HCT116 (cell line): ENCODE data around the gene VRK3. TPM values are rescaled to one million over a fixed set of nuclear protein-coding genes. Genes with fewer than 3 reads are reported as not detected.
A peak's percentile ranks its signal among the peaks of the same experiment; 100 is the strongest.
"Not testable (repeated sequence)": the region's sequence is repeated elsewhere in the genome, so short reads cannot be mapped to it uniquely, and the experiment has no call there.

Source experiments
- ATAC-seq: fragments of 200-7000 bp; cut with Tn5 transposase; 2 replicates; pipeline ENCODE4 v1.9.1; 2020; ENCODE audit warnings: mild to moderate bottlenecking, moderate library complexity
- BruUV-seq: library from RNA; stranded (reverse); fragments of 400-500 nt; replicated peaks from 2 replicates; lab custom pipeline; 2021; lab: Mats Ljungman, UMichigan
- CTCF ChIA-PET: fragments of 300-600 bp; sonication (Branson Sonifier 250); formaldehyde crosslinking; loops from one replicate; lab custom pipeline; 2021; ENCODE audit warnings: antibody characterized with exemption; lab: Charles Lee
- POLR2A ChIA-PET: fragments of 300-600, 350-600 bp; sonication (Branson Sonifier 250); formaldehyde crosslinking; loops from one replicate; lab custom pipeline; 2021; ENCODE audit warnings: antibody characterized with exemption; lab: Charles Lee
- RAD21 ChIA-PET, 2 experiments: fragments of 300-600 bp; sonication (Branson Sonifier 250); formaldehyde crosslinking; loops; one replicate each; lab custom pipeline; 2023; ENCODE audit warnings: low total read pairs in 2 of 2; ENCODE audit not compliant: uncharacterized antibody in 2 of 2, unreplicated experiment in 2 of 2, low non-redundant PET in 1 of 2; lab: Charles Lee
- DNase-seq: peaks from one replicate; pipeline ENCODE4 v3.0.0-alpha.2; 2010; ENCODE audit warnings: low read depth, low spot score
- H2AFZ ChIP-seq: fragments of 200-600 bp; shearing (Covaris generic), sonication (generic); 2 replicates; pipeline ENCODE4 v1.6.1; 2017; ENCODE audit warnings: low read depth, mixed run types, mixed read lengths, antibody characterized with exemption, low read length; ENCODE audit not compliant: poor library complexity, severe bottlenecking
- H3K27ac ChIP-seq: 2 replicates; pipeline ENCODE4 v1.5.1; 2012; ENCODE audit warnings: low read depth, low read length
- H3K27me3 ChIP-seq: fragments of 200-600 bp; sonication (generic); 2 replicates; pipeline ENCODE4 v1.6.1; 2016; ENCODE audit warnings: mixed run types, low read length, mixed read lengths; ENCODE audit not compliant: insufficient read depth
- H3K36me3 ChIP-seq, 2 experiments: fragments of 200-500 bp in 1 of 2; fragments of 200-600 bp in 1 of 2; sonication (Bioruptor generic) in 1 of 2; sonication (generic) in 1 of 2; 2 replicates each; pipeline versions ENCODE4 v1.5.1 to v1.6.1; 2014 to 2016; ENCODE audit warnings: low read length in 2 of 2, inconsistent platforms in 1 of 2, mixed read lengths in 1 of 2, mixed run types in 1 of 2; ENCODE audit not compliant: insufficient read depth in 2 of 2, control insufficient read depth in 1 of 2
- H3K4me1 ChIP-seq, 2 experiments: fragments of 200-600 bp in 1 of 2; sonication (generic) in 1 of 2; 2 replicates each; pipeline versions ENCODE4 v1.5.1 to v1.6.1; 2012 to 2017; ENCODE audit warnings: low read length in 2 of 2, inconsistent platforms in 1 of 2, mild to moderate bottlenecking in 1 of 2, mixed read lengths in 1 of 2, mixed run types in 1 of 2, moderate library complexity in 1 of 2; ENCODE audit not compliant: insufficient read depth in 2 of 2, control insufficient read depth in 1 of 2
- H3K4me2 ChIP-seq: fragments of 200-600 bp; sonication (generic); 2 replicates; pipeline ENCODE4 v1.6.1; 2017; ENCODE audit warnings: mixed run types, low read length, mixed read lengths
- H3K4me3 ChIP-seq, 2 experiments: fragments of 200-600 bp in 1 of 2; sonication (generic) in 1 of 2; replicated peaks in 1 of 2; 2 replicates each; pipeline ENCODE4 v1.5.1; 2011 to 2016; ENCODE audit warnings: low read length in 2 of 2, control low read depth in 1 of 2, low read depth in 1 of 2, mild to moderate bottlenecking in 1 of 2, mixed read lengths in 1 of 2, mixed run types in 1 of 2
- H3K79me2 ChIP-seq: fragments of 200-600 bp; sonication (generic); 2 replicates; pipeline ENCODE4 v1.6.1; 2017; ENCODE audit warnings: mild to moderate bottlenecking, mixed run types, low read length, moderate library complexity, mixed read lengths; ENCODE audit not compliant: insufficient read depth
- H3K9ac ChIP-seq: fragments of 200-600 bp; sonication (generic); 2 replicates; pipeline ENCODE4 v1.6.1; 2016; ENCODE audit warnings: low read length, mixed read lengths
- H3K9me2 ChIP-seq: fragments of 200-600 bp; sonication (generic), shearing (Covaris generic); 2 replicates; pipeline ENCODE4 v1.6.1; 2017; ENCODE audit warnings: mixed run types, mild to moderate bottlenecking, moderate library complexity; ENCODE audit not compliant: insufficient read depth
- H3K9me3 ChIP-seq, 2 experiments: fragments of 200-500 bp in 1 of 2; fragments of 200-600 bp in 1 of 2; sonication (Bioruptor generic) in 1 of 2; sonication (generic) in 1 of 2; 2 replicates each; pipeline ENCODE4 v1.6.1; 2014 to 2017; ENCODE audit warnings: low read length in 2 of 2, mixed read lengths in 2 of 2, inconsistent platforms in 1 of 2, low read depth in 1 of 2, mild to moderate bottlenecking in 1 of 2, mixed run types in 1 of 2, moderate library complexity in 1 of 2; ENCODE audit not compliant: control insufficient read depth in 1 of 2, insufficient read depth in 1 of 2
- H4K20me1 ChIP-seq: fragments of 200-600 bp; sonication (generic), shearing (Covaris generic); 2 replicates; pipeline ENCODE4 v1.6.1; 2017; ENCODE audit warnings: mixed run types, mild to moderate bottlenecking, moderate library complexity; ENCODE audit not compliant: insufficient read depth
- ATF3 ChIP-seq: IDR thresholded peaks from 2 replicates; pipeline ENCODE4 v1.6.1; 2012
- POLR2A ChIP-seq: IDR thresholded peaks from 2 replicates; pipeline ENCODE4 v1.7.0; 2011; ENCODE audit warnings: borderline replicate concordance; ENCODE audit not compliant: insufficient read depth, insufficient read length; ENCODE audit errors: extremely low read depth
- POLR2AphosphoS5 ChIP-seq: IDR thresholded peaks from 2 replicates; pipeline ENCODE4 v1.6.1; 2011; ENCODE audit warnings: mild to moderate bottlenecking, low read depth, low read length, moderate library complexity
- ZFX ChIP-seq: fragments of 450-650 bp; IDR thresholded peaks from 2 replicates; pipeline ENCODE4 v1.6.1; 2017
- intact Hi-C: fragments of 100-400 bp; cut with micrococcal nuclease; formaldehyde crosslinking; loops from 2 replicates; pipeline ENCODE4 v1.10.0; 2022
- total RNA-seq: library from RNA; stranded (reverse); gene quantifications from one replicate; pipeline ENCODE4 v1.2.1, GENCODE V29; 2021; ENCODE audit not compliant: unreplicated experiment
- TF ChIP-seq, protein P1 (sequence below), 3 experiments: fragments of 200-600 bp in 1 of 3; sonication (generic) in 1 of 3; IDR thresholded peaks in 2 of 3; conservative IDR thresholded peaks in 1 of 3; 2 replicates each; pipeline ENCODE4 v1.5.1; 2012 to 2017; ENCODE audit warnings: low read depth in 2 of 3, low read length in 2 of 3, antibody characterized with exemption in 1 of 3, borderline replicate concordance in 1 of 3, control low read depth in 1 of 3, mild to moderate bottlenecking in 1 of 3, mixed read lengths in 1 of 3, mixed run types in 1 of 3, moderate library complexity in 1 of 3; ENCODE audit not compliant: insufficient read depth in 1 of 3

VRK3 gene
- total RNA-seq, 1 experiment from 2014 or later, result 44.0 TPM

- intact Hi-C loops, result no loop called here
- no peak overlapping the region for H3K27ac ChIP-seq
- ATAC-seq, result no peak; the same call in 1 of the 2 replicates
- H3K36me3 ChIP-seq, result no peaks in the 10 kb centered on the region
- no peak overlapping the region for H3K4me2 ChIP-seq
- TF ChIP-seq POLR2AphosphoS5 (0 out of 2 replicates have a peak, but pooled peaks have one; percentile 12), POLR2A (no peak)
- H3K27me3 ChIP-seq, result no peaks in the 10 kb centered on the region
- no peak overlapping the region for H3K9ac ChIP-seq
- no peak overlapping the region for H2AFZ ChIP-seq
- ChIA-PET RAD21 (no interaction called here), POLR2A (no interaction called here), CTCF (no interaction called here)
- H3K79me2 ChIP-seq, result no peaks in the 10 kb centered on the region
- no TSS peak for BruUV-seq
- H4K20me1 ChIP-seq, result no peaks in the 10 kb centered on the region
- H3K9me3 ChIP-seq, result no peaks in the 10 kb centered on the region
- H3K4me1 ChIP-seq, result no peaks in the 10 kb centered on the region
- no peak overlapping the region for H3K4me3 ChIP-seq
- no peaks in the 10 kb centered on the region for H3K9me2 ChIP-seq
- no peak for DNase-seq
Observed at GRCh38 chr19:49972841-49973240, 52.3 kb downstream of the VRK3 start.

DNA sequence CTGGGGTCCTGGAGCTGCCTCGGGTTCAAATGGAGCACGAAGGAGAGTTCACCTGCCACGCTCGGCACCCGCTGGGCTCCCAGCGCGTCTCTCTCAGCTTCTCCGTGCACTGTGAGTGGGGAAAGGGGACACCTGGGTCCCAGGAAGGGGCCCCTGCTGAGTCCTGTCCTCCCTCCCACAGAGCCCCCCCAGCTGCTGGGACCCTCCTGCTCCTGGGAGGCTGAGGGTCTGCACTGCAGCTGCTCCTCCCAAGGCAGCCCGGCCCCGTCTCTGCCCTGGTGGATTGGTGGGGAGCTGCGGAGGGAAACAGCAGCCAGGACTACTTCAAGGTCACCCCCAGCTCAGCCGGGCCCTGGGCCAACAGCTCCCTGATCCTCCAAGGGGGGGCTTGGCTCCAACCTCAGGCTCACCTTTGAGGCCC lies 53.2 kb downstream of the VRK3 start:
- Histone ChIP-seq H4K20me1 (no peaks in the 10 kb centered on the region), H2AFZ (no peak overlapping the region), H3K27me3 (no peaks in the 10 kb centered on the region), H3K9ac (no peak overlapping the region), H3K9me3 (no peaks in the 10 kb centered on the region), H3K4me2 (no peak overlapping the region), H3K36me3 (no peaks in the 10 kb centered on the region), H3K9me2 (no peaks in the 10 kb centered on the region), H3K4me3 (no peak overlapping the region), H3K79me2 (no peaks in the 10 kb centered on the region), H3K4me1 (no peaks in the 10 kb centered on the region), H3K27ac (no peak overlapping the region)
- DNase-seq (no peak), ATAC-seq (no peak)
- no TSS peak for BruUV-seq
- ChIA-PET RAD21 (no interaction called here), POLR2A (no interaction called here), CTCF (no interaction called here)
- intact Hi-C loops, result no loop called here
- TF ChIP-seq ATF3 (no peak), ZFX (no peak)
- TF ChIP-seq, protein P1, sequence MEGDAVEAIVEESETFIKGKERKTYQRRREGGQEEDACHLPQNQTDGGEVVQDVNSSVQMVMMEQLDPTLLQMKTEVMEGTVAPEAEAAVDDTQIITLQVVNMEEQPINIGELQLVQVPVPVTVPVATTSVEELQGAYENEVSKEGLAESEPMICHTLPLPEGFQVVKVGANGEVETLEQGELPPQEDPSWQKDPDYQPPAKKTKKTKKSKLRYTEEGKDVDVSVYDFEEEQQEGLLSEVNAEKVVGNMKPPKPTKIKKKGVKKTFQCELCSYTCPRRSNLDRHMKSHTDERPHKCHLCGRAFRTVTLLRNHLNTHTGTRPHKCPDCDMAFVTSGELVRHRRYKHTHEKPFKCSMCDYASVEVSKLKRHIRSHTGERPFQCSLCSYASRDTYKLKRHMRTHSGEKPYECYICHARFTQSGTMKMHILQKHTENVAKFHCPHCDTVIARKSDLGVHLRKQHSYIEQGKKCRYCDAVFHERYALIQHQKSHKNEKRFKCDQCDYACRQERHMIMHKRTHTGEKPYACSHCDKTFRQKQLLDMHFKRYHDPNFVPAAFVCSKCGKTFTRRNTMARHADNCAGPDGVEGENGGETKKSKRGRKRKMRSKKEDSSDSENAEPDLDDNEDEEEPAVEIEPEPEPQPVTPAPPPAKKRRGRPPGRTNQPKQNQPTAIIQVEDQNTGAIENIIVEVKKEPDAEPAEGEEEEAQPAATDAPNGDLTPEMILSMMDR (IDR thresholded peaks at IDR 0.05 in 2 of 3, conservative IDR thresholded peaks at IDR 0.05 in 1 of 3; ENCODE audit: borderline replicate concordance in 1 of 3, insufficient read depth in 1 of 3, low read depth in 2 of 3, low read length in 2 of 3), result no peak

GRCh38 chr19:49969355-49969754 lies 55.8 kb downstream of the VRK3 start:
- not testable (repeated sequence) for BruUV-seq

More at GRCh38 chr19:49969355-49969754, 55.8 kb downstream of the VRK3 start:
- H3K4me1 ChIP-seq, H3K9me3 ChIP-seq, H3K27ac ChIP-seq, DNase-seq, H3K36me3 ChIP-seq, H3K4me2 ChIP-seq, CTCF ChIA-PET, H3K79me2 ChIP-seq, H4K20me1 ChIP-seq, H3K4me3 ChIP-seq, H3K9ac ChIP-seq, RAD21 ChIA-PET, H2AFZ ChIP-seq, H3K27me3 ChIP-seq, intact Hi-C loops, POLR2A ChIA-PET, H3K9me2 ChIP-seq: not testable (repeated sequence)
- 0 out of 2 replicates have a peak, but pooled peaks have one; percentile 32 for ATAC-seq
